Activated CD4-positive, alpha-beta T cell treated with anti-CD3 and anti-CD28 coated beads, Interleukin-2, amount 10 ng/mL, durations not matched to agents 24 days and 14 days (primary cell): Measurements from ENCODE around the gene ACADM. TPM values are rescaled to one million over a fixed set of nuclear protein-coding genes. Genes with fewer than 3 reads are reported as not detected.
"Not testable (repeated sequence)": the region's sequence is repeated elsewhere in the genome, so short reads cannot be mapped to it uniquely, and the experiment has no call there.

Experiments
- DNase-seq: peaks from one replicate; pipeline ENCODE4 v3.0.0; 2022
- H3K27ac Mint-ChIP-seq: one replicate; pipeline ENCODE4 v1.8.0; 2022; ENCODE audit warnings: mild to moderate bottlenecking, mixed read lengths
- H3K27me3 Mint-ChIP-seq: one replicate; pipeline ENCODE4 v1.8.0; 2022; ENCODE audit warnings: mixed read lengths
- H3K36me3 Mint-ChIP-seq: one replicate; pipeline ENCODE4 v1.8.0; 2022; ENCODE audit warnings: low read depth, mild to moderate bottlenecking, mixed read lengths
- H3K4me1 Mint-ChIP-seq: one replicate; pipeline ENCODE4 v1.8.0; 2021; ENCODE audit warnings: mixed read lengths
- H3K4me3 Mint-ChIP-seq: one replicate; pipeline ENCODE4 v1.8.0; 2022; ENCODE audit warnings: mild to moderate bottlenecking, moderate library complexity, mixed read lengths
- H3K9me3 Mint-ChIP-seq: one replicate; pipeline ENCODE4 v1.8.0; 2021; ENCODE audit warnings: mixed read lengths
- intact Hi-C: fragments of 100-400 bp; cut with micrococcal nuclease; formaldehyde crosslinking; loops from one replicate; pipeline ENCODE4 v1.15.1; 2023
- total RNA-seq: library from RNA; stranded (reverse); gene quantifications from 2 replicates; pipeline ENCODE4 v1.2.3, GENCODE V29; 2022

ACADM gene
- total RNA-seq, 1 donor from 2014 or later: 56.7 TPM

DNA sequence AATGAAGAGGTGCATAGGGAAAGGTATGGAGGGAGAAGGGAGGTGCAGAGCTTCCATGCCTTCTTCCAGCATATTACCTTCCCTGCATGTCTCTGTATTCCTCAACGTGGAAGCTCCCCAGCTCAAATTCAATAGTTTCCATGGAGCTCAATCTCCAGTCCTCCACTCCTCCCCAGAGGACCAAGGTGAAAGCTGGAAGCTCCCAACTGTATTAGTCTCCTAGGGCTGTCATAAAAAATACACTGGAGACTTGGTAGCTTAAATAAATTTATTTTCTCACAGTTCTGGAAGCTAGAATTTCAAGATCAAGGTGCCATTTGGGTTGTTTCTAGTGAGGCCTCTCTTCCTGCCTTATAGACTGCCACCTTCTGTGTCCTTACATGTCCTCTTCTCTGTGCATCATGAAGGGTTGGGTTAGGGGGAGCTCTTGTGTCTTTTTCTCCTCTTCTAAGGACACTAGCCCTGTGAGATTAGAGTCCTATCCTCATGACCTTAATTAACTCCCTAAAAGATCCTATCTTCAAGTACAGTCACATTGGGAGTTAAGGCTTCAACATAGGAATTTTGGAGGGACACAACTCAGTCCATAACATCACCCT lies 39.6 kb downstream of the ACADM start:
- Mint-ChIP-seq H3K9me3 (no peaks in the 10 kb centered on the region), H3K27ac (no peak overlapping the region)
- intact Hi-C loops: no loop called here

GRCh38 chr1:75765697-75766355 lies 41.3 kb downstream of the ACADM start:
- H3K27ac Mint-ChIP-seq: no peak overlapping the region

More for the DNA sequence above, 39.6 kb downstream of the ACADM start:
- Mint-ChIP-seq H3K27me3 (no peaks in the 10 kb centered on the region), H3K36me3 (peaks cover 12% of the 10 kb centered on the region), H3K4me3 (no peak overlapping the region), H3K4me1 (no peaks in the 10 kb centered on the region)
- no peak for DNase-seq

DNA sequence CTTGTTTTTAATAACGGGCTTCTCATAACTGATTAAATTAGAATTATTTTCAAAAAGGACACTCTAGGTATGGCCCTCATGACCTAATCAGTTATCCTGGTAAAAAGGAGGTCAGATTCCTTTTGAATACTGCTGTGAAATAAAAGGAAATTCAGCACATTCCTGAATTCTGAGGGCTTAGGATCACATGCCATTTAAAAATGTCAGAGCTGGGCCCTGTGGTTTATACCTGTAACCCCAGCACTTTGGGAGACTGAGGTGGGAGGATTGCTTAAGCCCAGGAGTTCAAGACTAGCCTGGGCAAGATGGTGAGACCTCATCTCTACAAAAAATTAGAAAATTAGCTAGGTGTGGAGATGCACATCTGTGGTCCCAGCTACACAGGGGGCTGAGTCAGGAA lies 43.5 kb downstream of the ACADM start:
- no peak overlapping the region for H3K27ac Mint-ChIP-seq
- intact Hi-C loops: no loop called here
- H3K4me1 Mint-ChIP-seq: no peaks in the 10 kb centered on the region
- H3K9me3 Mint-ChIP-seq: no peaks in the 10 kb centered on the region
- H3K36me3 Mint-ChIP-seq: peaks cover 8% of the 10 kb centered on the region
- DNase-seq: no peak
- H3K4me3 Mint-ChIP-seq: no peak overlapping the region
- no peaks in the 10 kb centered on the region for H3K27me3 Mint-ChIP-seq

More at GRCh38 chr1:75765697-75766355, 41.3 kb downstream of the ACADM start:
- intact Hi-C loops: no loop called here
- DNase-seq: no peak
- no peaks in the 10 kb centered on the region for H3K4me1 Mint-ChIP-seq
- H3K4me3 Mint-ChIP-seq: no peak overlapping the region
- no peaks in the 10 kb centered on the region for H3K9me3 Mint-ChIP-seq
- peaks cover 8% of the 10 kb centered on the region for H3K36me3 Mint-ChIP-seq
- no peaks in the 10 kb centered on the region for H3K27me3 Mint-ChIP-seq

GRCh38 chr1:75770761-75771160 lies 46.3 kb downstream of the ACADM start:
- intact Hi-C loops: no loop called here
- Mint-ChIP-seq H3K4me3 (no peak overlapping the region), H3K9me3 (no peaks in the 10 kb centered on the region), H3K27ac (no peak overlapping the region), H3K4me1 (peaks cover 2% of the 10 kb centered on the region), H3K36me3 (peaks cover 1% of the 10 kb centered on the region), H3K27me3 (no peaks in the 10 kb centered on the region)
- no peak for DNase-seq

GRCh38 chr1:75771978-75772377 lies 47.5 kb downstream of the ACADM start:
- Mint-ChIP-seq H3K4me3 (no peak overlapping the region), H3K9me3 (no peaks in the 10 kb centered on the region), H3K36me3 (no peaks in the 10 kb centered on the region), H3K27me3 (no peaks in the 10 kb centered on the region), H3K27ac (no peak overlapping the region), H3K4me1 (peaks cover 2% of the 10 kb centered on the region)
- no peak for DNase-seq
- intact Hi-C loops: no loop called here

- H3K4me1 Mint-ChIP-seq, H3K4me3 Mint-ChIP-seq, H3K36me3 Mint-ChIP-seq, DNase-seq, intact Hi-C loops, H3K27ac Mint-ChIP-seq: not testable (repeated sequence)
- Mint-ChIP-seq H3K27me3 (peaks cover 27% of the 10 kb centered on the region), H3K9me3 (peaks cover 15% of the 10 kb centered on the region)
Measured at GRCh38 chr1:75777812-75778211, 53.3 kb downstream of the ACADM start.

- peaks cover 27% of the 10 kb centered on the region for H3K27me3 Mint-ChIP-seq
- DNase-seq, H3K4me3 Mint-ChIP-seq, intact Hi-C loops, H3K27ac Mint-ChIP-seq, H3K4me1 Mint-ChIP-seq, H3K36me3 Mint-ChIP-seq: not testable (repeated sequence)
- H3K9me3 Mint-ChIP-seq: peaks cover 15% of the 10 kb centered on the region
Measured at GRCh38 chr1:75778694-75779093, 54.2 kb downstream of the ACADM start.

- H3K4me1 Mint-ChIP-seq, H3K36me3 Mint-ChIP-seq, H3K4me3 Mint-ChIP-seq, H3K27ac Mint-ChIP-seq, DNase-seq, intact Hi-C loops: not testable (repeated sequence)
- Mint-ChIP-seq H3K9me3 (peaks cover 15% of the 10 kb centered on the region), H3K27me3 (peaks cover 27% of the 10 kb centered on the region)
Measured at GRCh38 chr1:75780183-75780582, 55.7 kb downstream of the ACADM start.

- H3K36me3 Mint-ChIP-seq: peaks cover 25% of the 10 kb centered on the region
- intact Hi-C loops, DNase-seq, H3K27ac Mint-ChIP-seq: not testable (repeated sequence)
- H3K27me3 Mint-ChIP-seq: peaks cover 24% of the 10 kb centered on the region
- H3K4me1 Mint-ChIP-seq: peaks cover 11% of the 10 kb centered on the region
- H3K4me3 Mint-ChIP-seq: peak overlapping the region; percentile 52
- H3K9me3 Mint-ChIP-seq: peaks cover 12% of the 10 kb centered on the region
Measured at GRCh38 chr1:75783920-75784319, 59.4 kb downstream of the ACADM start.

DNA sequence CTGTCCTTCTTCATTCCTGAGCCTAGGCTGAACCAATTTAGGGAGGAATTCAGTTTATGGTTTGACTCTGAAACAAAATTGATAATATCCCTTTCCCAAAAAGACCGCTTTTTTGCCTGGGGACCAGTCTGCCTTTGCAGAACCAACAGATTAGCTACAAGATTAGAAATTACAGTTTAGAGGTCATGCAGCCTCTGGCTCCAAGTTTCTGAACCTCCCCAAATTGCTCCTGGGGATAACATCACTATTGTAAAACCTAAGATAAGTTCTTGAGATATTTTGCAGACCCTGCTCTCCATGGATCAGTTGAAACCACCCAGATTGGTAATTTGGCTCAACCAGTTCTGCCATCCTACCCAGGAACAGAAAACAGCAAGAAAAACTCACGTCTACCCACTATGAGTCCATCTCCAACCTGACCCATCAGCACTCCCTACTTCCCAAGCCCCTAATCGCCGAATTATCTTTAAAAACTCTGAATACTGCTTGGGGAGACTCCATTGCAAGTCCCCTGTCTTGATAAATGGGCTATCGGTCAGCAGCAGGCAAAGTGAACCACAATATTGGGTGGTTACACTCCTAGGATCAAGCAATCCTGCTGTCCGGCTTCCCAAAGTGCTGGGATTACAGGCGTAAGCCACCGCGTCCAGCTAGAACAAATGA lies 60.9 kb downstream of the ACADM start:
- intact Hi-C loops: loop anchor here (5.0 kb wide), 1 partner anchor 1053 kb away; the partner anchor contains the start of genes CRYZ and TYW3
- no peak for DNase-seq
- Mint-ChIP-seq H3K36me3 (peaks cover 41% of the 10 kb centered on the region), H3K27ac (peak overlapping the region; percentile 96), H3K27me3 (peaks cover 11% of the 10 kb centered on the region), H3K9me3 (peaks cover 3% of the 10 kb centered on the region), H3K4me1 (peaks cover 24% of the 10 kb centered on the region), H3K4me3 (peak overlapping the region; percentile 89)

GRCh38 chr1:75785983-75786853 lies 61.7 kb downstream of the ACADM start, which contains the start of gene RABGGTB:
RABGGTB (plus strand) TSS chr1:75786256; CDS start chr1:75786272, 16 bp downstream.
- Mint-ChIP-seq H3K27ac (peak within 1 kb of the TSS; percentile 96), H3K36me3 (peaks cover 48% of the 10 kb centered on the region), H3K4me1 (peaks cover 30% of the 10 kb centered on the region), H3K4me3 (peak within 1 kb of the TSS; percentile 89), H3K9me3 (no peaks in the 10 kb centered on the region), H3K27me3 (peaks cover 6% of the 10 kb centered on the region)
- intact Hi-C loops: loop anchor here (1.0 to 5.0 kb wide), 4 partner anchors 10 to 1897 kb away; partner anchors contain the start of genes ACADM, CRYZ, MSH4 and TYW3
- peak; percentile 98 for DNase-seq

GRCh38 chr1:75786901-75787493 lies 62.5 kb downstream of the ACADM start:
- Mint-ChIP-seq H3K27ac (peak overlapping the region; percentile 96), H3K27me3 (no peaks in the 10 kb centered on the region), H3K4me3 (peak overlapping the region; percentile 89), H3K4me1 (peaks cover 37% of the 10 kb centered on the region), H3K9me3 (no peaks in the 10 kb centered on the region), H3K36me3 (peaks cover 55% of the 10 kb centered on the region)
- intact Hi-C loops: loop anchor here (1.0 to 5.0 kb wide), 4 partner anchors 9 to 1896 kb away; partner anchors contain the start of genes ACADM, CRYZ, MSH4 and TYW3
- no peak for DNase-seq

DNA sequence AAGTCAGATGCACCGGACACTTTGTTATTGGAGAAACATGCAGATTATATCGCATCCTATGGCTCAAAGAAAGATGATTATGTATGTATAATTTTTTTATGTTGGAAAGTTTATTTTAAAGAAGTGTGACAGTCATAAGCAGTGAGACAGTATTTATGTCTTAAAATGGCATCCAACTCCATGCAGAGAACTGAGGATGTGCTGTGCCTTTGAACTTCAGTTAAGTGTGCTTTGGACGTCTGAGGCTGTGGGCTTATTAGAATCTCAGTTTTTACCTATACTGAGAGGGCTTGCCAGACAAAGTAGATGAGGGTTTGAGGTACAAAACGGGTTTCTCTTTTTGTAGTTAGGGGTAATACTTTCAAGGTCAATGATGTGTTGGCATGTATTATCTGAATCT lies 63.0 kb downstream of the ACADM start:
- Mint-ChIP-seq H3K27ac (peak overlapping the region; percentile 96), H3K27me3 (no peaks in the 10 kb centered on the region), H3K9me3 (no peaks in the 10 kb centered on the region), H3K36me3 (peaks cover 60% of the 10 kb centered on the region), H3K4me3 (peak overlapping the region; percentile 89), H3K4me1 (peaks cover 39% of the 10 kb centered on the region)
- DNase-seq: no peak
- intact Hi-C loops: loop anchor here (2.0 to 5.0 kb wide), 2 partner anchors 1055 to 1895 kb away; partner anchors contain the start of genes CRYZ, TYW3 and ZZZ3
